H1 (cell line): Measurements from ENCODE around the gene CSPG5. TPM values are rescaled to one million over a fixed set of nuclear protein-coding genes. Genes with fewer than 3 reads are reported as not detected.

Source experiments
- CEBPB ChIP-seq: IDR thresholded peaks from 2 replicates; pipeline ENCODE4 v1.6.1; 2012; ENCODE audit warnings: low read depth, low read length
- JUN ChIP-seq: IDR thresholded peaks from 2 replicates; pipeline ENCODE4 v1.6.1; 2011; ENCODE audit warnings: low read depth, mild to moderate bottlenecking, improper control_type of control experiment, low read length
- KDM5A ChIP-seq: fragments of 200-600 bp; IDR thresholded peaks from 2 replicates; pipeline ENCODE4 v1.7.1; 2012; ENCODE audit warnings: mild to moderate bottlenecking, low read length, inconsistent platforms, mixed read lengths
- TAF1 ChIP-seq: IDR thresholded peaks from 2 replicates; pipeline ENCODE4 v1.6.1; 2011; ENCODE audit warnings: mild to moderate bottlenecking, low read depth, low read length
- TAF7 ChIP-seq: optimal IDR thresholded peaks from 2 replicates; pipeline ENCODE3; 2011; ENCODE audit warnings: low read depth, mild to moderate bottlenecking, inconsistent platforms, low read length, moderate library complexity, borderline replicate concordance
- ZNF274 ChIP-seq: IDR thresholded peaks from 2 replicates; pipeline ENCODE4 v1.7.0; 2012; ENCODE audit warnings: low read length, borderline replicate concordance; ENCODE audit errors: extremely low read depth
- polyA plus RNA-seq, 7 experiments: library from polyadenylated mRNA; depleted of rRNA in 3 of 7; stranded (reverse) in 5 of 7; unstranded in 2 of 7; fragments of >200 nt in 5 of 7; fragments of 200-250 nt in 2 of 7; gene quantifications; 1 replicate in 5 of 7; 2 replicates in 1 of 7; 4 replicates in 1 of 7; pipeline versions ENCODE4 v1.2.1 to v1.2.3, GENCODE V29; 2011 to 2013; ENCODE audit warnings: missing spikeins in 2 of 7, mixed read lengths in 2 of 7
- total RNA-seq: library from RNA; stranded (reverse); fragmentation: NEBNext Ultra II Directional; extraction: Animal tissue kit (Norgen Biotek cat#: 25700); gene quantifications from 2 replicates; pipeline ENCODE4 v1.2.1, GENCODE V29; 2021
- TF ChIP-seq, protein P1 (sequence below): fragments of 300-600 bp; sonication (generic); IDR thresholded peaks from 2 replicates; pipeline ENCODE4 v1.7.1; 2012; ENCODE audit warnings: low read length, moderate library complexity, mild to moderate bottlenecking, inconsistent platforms; ENCODE audit not compliant: insufficient replicate concordance
- TF ChIP-seq, protein P2 (sequence below), 3 experiments: IDR thresholded peaks; 1 replicate in 2 of 3; 2 replicates in 1 of 3; pipeline versions ENCODE4 v1.5.1 to v1.6.1; 2011; ENCODE audit warnings: low read length in 3 of 3, mild to moderate bottlenecking in 3 of 3, inconsistent platforms in 2 of 3, low read depth in 1 of 3, moderate library complexity in 1 of 3; ENCODE audit not compliant: insufficient read depth in 1 of 3; ENCODE audit errors: control extremely low read depth in 1 of 3

The CSPG5 gene
- total and polyA plus RNA-seq, 2 of the 8 experiments (the other 6 are each of a cell fraction or from before 2014, with no cell fraction given): 2.1 to 7.4 TPM

DNA sequence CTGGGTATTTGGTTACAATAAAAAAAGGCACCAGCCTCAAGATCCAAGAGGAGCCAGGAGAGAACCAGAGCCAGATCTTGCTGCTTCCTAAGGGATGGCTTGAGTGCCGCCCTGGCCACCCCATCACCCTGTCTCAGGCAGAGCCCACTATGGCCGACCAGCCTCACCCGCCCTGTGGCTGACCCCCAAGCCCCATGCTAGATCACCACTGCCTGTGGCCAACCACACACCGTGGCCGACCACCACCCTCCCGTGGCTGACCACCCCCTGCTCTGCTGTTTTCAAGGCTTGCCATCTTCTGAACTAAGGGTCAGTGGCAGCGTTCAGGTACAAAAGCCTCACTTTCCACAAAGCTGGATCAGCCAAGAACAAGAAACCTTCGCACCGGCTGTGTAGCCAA lies 12.0 kb downstream of the CSPG5 start (continued):
- TF ChIP-seq, protein P1, sequence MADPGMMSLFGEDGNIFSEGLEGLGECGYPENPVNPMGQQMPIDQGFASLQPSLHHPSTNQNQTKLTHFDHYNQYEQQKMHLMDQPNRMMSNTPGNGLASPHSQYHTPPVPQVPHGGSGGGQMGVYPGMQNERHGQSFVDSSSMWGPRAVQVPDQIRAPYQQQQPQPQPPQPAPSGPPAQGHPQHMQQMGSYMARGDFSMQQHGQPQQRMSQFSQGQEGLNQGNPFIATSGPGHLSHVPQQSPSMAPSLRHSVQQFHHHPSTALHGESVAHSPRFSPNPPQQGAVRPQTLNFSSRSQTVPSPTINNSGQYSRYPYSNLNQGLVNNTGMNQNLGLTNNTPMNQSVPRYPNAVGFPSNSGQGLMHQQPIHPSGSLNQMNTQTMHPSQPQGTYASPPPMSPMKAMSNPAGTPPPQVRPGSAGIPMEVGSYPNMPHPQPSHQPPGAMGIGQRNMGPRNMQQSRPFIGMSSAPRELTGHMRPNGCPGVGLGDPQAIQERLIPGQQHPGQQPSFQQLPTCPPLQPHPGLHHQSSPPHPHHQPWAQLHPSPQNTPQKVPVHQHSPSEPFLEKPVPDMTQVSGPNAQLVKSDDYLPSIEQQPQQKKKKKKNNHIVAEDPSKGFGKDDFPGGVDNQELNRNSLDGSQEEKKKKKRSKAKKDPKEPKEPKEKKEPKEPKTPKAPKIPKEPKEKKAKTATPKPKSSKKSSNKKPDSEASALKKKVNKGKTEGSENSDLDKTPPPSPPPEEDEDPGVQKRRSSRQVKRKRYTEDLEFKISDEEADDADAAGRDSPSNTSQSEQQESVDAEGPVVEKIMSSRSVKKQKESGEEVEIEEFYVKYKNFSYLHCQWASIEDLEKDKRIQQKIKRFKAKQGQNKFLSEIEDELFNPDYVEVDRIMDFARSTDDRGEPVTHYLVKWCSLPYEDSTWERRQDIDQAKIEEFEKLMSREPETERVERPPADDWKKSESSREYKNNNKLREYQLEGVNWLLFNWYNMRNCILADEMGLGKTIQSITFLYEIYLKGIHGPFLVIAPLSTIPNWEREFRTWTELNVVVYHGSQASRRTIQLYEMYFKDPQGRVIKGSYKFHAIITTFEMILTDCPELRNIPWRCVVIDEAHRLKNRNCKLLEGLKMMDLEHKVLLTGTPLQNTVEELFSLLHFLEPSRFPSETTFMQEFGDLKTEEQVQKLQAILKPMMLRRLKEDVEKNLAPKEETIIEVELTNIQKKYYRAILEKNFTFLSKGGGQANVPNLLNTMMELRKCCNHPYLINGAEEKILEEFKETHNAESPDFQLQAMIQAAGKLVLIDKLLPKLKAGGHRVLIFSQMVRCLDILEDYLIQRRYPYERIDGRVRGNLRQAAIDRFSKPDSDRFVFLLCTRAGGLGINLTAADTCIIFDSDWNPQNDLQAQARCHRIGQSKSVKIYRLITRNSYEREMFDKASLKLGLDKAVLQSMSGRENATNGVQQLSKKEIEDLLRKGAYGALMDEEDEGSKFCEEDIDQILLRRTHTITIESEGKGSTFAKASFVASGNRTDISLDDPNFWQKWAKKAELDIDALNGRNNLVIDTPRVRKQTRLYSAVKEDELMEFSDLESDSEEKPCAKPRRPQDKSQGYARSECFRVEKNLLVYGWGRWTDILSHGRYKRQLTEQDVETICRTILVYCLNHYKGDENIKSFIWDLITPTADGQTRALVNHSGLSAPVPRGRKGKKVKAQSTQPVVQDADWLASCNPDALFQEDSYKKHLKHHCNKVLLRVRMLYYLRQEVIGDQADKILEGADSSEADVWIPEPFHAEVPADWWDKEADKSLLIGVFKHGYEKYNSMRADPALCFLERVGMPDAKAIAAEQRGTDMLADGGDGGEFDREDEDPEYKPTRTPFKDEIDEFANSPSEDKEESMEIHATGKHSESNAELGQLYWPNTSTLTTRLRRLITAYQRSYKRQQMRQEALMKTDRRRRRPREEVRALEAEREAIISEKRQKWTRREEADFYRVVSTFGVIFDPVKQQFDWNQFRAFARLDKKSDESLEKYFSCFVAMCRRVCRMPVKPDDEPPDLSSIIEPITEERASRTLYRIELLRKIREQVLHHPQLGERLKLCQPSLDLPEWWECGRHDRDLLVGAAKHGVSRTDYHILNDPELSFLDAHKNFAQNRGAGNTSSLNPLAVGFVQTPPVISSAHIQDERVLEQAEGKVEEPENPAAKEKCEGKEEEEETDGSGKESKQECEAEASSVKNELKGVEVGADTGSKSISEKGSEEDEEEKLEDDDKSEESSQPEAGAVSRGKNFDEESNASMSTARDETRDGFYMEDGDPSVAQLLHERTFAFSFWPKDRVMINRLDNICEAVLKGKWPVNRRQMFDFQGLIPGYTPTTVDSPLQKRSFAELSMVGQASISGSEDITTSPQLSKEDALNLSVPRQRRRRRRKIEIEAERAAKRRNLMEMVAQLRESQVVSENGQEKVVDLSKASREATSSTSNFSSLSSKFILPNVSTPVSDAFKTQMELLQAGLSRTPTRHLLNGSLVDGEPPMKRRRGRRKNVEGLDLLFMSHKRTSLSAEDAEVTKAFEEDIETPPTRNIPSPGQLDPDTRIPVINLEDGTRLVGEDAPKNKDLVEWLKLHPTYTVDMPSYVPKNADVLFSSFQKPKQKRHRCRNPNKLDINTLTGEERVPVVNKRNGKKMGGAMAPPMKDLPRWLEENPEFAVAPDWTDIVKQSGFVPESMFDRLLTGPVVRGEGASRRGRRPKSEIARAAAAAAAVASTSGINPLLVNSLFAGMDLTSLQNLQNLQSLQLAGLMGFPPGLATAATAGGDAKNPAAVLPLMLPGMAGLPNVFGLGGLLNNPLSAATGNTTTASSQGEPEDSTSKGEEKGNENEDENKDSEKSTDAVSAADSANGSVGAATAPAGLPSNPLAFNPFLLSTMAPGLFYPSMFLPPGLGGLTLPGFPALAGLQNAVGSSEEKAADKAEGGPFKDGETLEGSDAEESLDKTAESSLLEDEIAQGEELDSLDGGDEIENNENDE: no peak
- no peak for TF ChIP-seq KDM5A
- TF ChIP-seq TAF1: no peak
- TF ChIP-seq ZNF274: no peak
- TF ChIP-seq, protein P2, sequence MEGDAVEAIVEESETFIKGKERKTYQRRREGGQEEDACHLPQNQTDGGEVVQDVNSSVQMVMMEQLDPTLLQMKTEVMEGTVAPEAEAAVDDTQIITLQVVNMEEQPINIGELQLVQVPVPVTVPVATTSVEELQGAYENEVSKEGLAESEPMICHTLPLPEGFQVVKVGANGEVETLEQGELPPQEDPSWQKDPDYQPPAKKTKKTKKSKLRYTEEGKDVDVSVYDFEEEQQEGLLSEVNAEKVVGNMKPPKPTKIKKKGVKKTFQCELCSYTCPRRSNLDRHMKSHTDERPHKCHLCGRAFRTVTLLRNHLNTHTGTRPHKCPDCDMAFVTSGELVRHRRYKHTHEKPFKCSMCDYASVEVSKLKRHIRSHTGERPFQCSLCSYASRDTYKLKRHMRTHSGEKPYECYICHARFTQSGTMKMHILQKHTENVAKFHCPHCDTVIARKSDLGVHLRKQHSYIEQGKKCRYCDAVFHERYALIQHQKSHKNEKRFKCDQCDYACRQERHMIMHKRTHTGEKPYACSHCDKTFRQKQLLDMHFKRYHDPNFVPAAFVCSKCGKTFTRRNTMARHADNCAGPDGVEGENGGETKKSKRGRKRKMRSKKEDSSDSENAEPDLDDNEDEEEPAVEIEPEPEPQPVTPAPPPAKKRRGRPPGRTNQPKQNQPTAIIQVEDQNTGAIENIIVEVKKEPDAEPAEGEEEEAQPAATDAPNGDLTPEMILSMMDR (IDR thresholded peaks at IDR 0.05; ENCODE audit: control extremely low read depth in 1 of 3, insufficient read depth in 1 of 3, low read depth in 1 of 3, low read length in 3 of 3): no peak
- TF ChIP-seq JUN: no peak
- TF ChIP-seq TAF7: no peak
- TF ChIP-seq CEBPB: no peak
